ENCODE data around the gene LRRC10B. TPM values are rescaled to one million over a fixed set of nuclear protein-coding genes. Genes with fewer than 3 reads are reported as not detected.

Gene LRRC10B
- total and polyA plus RNA-seq, 12 donors = 0.33 to 2.6 (median 0.70) TPM; not detected in 1

DNA sequence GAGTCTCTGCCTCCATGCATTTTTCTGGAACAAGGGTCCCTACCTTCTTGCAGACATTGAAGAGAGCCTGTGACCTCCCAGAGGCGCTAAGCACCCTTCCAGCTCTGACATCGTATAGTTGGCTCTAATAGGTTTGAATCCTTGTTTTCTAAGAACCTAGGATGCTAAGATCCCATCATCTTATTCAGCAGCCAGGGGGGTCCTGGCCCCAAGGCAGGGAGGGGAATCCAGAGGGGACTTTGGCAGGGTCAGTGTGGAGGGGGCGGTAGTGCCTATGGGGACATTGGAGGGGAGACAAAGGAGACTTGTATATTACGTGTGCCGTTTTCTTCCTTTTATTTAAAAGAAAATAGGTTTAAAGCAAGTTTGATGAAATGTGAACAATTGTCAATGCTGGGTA is 3.4 kb upstream of the LRRC10B start:
- intact Hi-C loops (cut with DNase I) = no loop called here
- TF ChIP-seq, protein P1, sequence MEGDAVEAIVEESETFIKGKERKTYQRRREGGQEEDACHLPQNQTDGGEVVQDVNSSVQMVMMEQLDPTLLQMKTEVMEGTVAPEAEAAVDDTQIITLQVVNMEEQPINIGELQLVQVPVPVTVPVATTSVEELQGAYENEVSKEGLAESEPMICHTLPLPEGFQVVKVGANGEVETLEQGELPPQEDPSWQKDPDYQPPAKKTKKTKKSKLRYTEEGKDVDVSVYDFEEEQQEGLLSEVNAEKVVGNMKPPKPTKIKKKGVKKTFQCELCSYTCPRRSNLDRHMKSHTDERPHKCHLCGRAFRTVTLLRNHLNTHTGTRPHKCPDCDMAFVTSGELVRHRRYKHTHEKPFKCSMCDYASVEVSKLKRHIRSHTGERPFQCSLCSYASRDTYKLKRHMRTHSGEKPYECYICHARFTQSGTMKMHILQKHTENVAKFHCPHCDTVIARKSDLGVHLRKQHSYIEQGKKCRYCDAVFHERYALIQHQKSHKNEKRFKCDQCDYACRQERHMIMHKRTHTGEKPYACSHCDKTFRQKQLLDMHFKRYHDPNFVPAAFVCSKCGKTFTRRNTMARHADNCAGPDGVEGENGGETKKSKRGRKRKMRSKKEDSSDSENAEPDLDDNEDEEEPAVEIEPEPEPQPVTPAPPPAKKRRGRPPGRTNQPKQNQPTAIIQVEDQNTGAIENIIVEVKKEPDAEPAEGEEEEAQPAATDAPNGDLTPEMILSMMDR (IDR thresholded peaks at IDR 0.05) = no peak
- Histone ChIP-seq H3K4me3 (no peak overlapping the region), H3K27me3 (peaks cover 10 to 50% (median 38%) of the 10 kb centered on the region in 7 donors), H3K36me3 (no peaks in the 10 kb centered on the region), H3K27ac (no peak overlapping the region), H3K4me1 (peaks cover 0 to 20% (median 17%) of the 10 kb centered on the region in 9 donors), H3K9me3 (no peaks in the 10 kb centered on the region)
- DNase-seq (no peak), ATAC-seq (no peak)
- 84 to 89% methylated on average over 5 of the region's 5 CpGs for WGBS, 2 donors

DNA sequence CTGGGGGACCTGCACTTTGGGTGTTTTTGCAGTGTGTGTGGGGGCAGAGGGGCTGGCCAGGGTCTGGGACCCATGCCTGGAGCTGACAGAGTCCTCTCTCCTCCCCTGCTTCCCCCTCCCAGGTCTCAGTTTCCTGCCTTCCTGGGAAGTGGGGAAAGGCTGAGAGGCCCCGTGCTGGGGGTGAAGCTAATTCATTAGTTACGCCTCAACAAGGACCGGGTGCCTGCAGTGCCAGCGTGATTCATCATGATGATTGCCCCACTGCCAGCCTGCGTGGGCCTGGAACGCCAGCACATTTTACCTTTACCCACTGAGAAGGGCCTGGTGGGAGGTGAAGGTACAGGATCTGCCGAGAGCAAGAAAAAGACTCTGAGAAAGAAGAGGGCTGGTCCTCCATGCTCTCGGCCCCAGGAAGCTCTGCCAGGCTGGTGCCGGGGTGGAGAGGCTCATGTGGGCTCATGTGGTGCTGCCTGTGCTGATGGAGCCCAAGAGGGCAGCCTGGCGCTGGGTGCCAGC is 2.9 kb upstream of the LRRC10B start:
- TF ChIP-seq, protein P1 (IDR thresholded peaks at IDR 0.05) = no peak
- intact Hi-C loops (cut with DNase I) = no loop called here
- DNase-seq = no peak
- 67 to 74% methylated on average over 10 of the region's 10 CpGs for WGBS, 2 donors
- Histone ChIP-seq H3K4me3 (no peak overlapping the region), H3K27ac (no peak overlapping the region), H3K9me3 (no peaks in the 10 kb centered on the region), H3K4me1 (peaks cover 0 to 24% (median 17%) of the 10 kb centered on the region in 9 donors), H3K36me3 (no peaks in the 10 kb centered on the region), H3K27me3 (peaks cover 13 to 56% (median 44%) of the 10 kb centered on the region in 7 donors)
- ATAC-seq = no peak

DNA sequence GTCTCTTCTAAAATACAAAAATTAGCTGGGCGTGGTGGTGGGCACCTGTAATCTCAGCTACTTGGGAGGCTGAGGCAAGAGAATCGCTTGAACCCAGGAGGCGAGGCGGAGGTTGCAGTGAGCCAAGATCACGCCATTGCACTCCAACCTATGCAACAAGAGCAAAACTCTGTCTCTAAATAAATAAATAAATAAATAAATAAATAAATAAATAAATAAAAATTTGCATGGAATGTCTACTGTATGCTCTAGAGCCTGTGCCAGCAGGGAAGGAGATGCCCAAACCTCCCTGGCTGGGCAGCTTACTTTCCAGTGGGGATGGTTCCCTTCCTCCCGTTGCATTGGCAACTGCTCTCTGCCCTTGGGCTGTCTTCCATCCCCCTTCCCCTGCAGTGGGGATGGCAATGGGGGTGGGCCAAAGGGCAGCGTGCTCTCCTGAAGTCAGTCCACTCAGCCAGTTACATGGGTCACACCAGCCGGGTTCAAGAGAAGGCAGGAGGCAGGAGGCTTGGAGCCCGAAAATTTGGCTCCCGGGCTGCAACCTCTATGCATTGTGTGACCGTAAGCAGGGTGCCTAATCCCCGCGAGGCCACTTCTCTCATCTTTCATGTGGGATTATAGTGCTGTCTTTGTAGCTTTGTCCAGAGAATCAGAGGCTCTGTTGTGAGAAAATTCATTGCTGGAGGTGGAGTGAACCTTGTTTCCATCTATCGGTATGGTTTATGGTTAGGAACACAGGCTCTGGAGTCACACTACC is 1.4 kb upstream of the LRRC10B start:
- H3K36me3 ChIP-seq = no peaks in the 10 kb centered on the region
- no peak overlapping the region for H3K4me3 ChIP-seq
- 70% methylated on average over 14 of the region's 14 CpGs for WGBS, 2 donors
- ATAC-seq (no peak), DNase-seq (no peak)
- peaks cover 0 to 24% (median 17%) of the 10 kb centered on the region in 9 donors for H3K4me1 ChIP-seq
- intact Hi-C loops (cut with DNase I) = no loop called here
- TF ChIP-seq, protein P1 (IDR thresholded peaks at IDR 0.05) = no peak
- peaks cover 13 to 70% (median 58%) of the 10 kb centered on the region in 7 donors for H3K27me3 ChIP-seq
- H3K9me3 ChIP-seq = no peaks in the 10 kb centered on the region
- H3K27ac ChIP-seq = no peak overlapping the region

DNA sequence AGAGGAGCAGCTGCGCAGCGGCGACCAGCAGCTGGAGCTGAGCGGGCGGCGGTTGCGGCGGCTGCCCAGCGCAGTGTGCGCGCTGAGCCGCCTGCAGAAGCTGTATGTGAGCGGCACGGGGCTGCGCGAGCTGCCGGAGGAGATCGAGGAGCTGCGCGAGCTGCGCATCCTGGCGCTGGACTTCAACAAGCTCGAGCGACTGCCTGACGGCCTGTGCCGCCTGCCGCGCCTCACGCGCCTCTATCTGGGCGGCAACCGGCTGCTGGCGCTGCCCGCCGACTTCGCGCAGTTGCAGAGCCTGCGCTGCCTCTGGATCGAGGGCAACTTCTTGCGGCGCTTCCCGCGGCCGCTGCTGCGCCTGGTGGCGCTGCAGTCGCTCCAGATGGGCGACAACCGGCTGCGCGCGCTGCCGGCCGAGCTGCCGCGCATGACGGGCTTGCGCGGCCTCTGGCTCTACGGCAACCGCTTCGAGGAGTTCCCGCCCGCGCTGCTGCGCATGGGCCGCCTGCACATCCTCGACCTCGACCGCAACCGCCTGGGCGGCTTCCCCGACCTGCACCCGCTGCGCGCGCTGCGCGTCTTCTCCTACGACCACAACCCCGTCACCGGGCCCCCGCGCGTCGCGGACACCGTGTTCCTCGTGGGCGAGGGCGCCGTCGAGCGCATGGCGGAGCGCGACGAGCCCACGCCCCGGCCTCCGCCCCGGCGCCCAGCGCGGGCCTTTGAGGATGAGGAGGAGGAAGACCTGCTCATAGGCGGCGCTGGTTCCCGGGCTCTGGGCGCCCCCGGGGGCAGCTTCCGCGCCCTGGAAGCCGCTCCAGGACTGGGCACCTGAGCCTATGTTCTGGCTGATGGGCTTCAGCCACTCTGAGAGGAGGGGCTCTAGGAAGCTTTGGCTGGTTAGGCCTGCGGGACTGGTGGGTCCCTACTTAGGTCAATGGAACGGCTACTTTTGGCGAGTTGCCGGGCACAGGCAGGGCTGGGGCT is 787 bp downstream of the LRRC10B start:
- intact Hi-C loops (cut with DNase I) = loop anchor here in 5 of 10 donors (5.0 to 10.0 kb wide), 4 partner anchors 32 to 125 kb away; no protein-coding TSS in a partner anchor
- peaks cover 0 to 24% (median 17%) of the 10 kb centered on the region in 9 donors for H3K4me1 ChIP-seq
- WGBS, 2 donors = 6% methylated on average over 117 of the region's 117 CpGs
- TF ChIP-seq, protein P1 (IDR thresholded peaks at IDR 0.05) = peak; percentile 34 to 77 (median 58)
- H3K9me3 ChIP-seq = no peaks in the 10 kb centered on the region
- peak overlapping the region; percentile 10 to 78 (median 56) for H3K27ac ChIP-seq
- ATAC-seq (peak; percentile 71 to 87 (median 80)), DNase-seq (peak; percentile 38 to 76)
- no peaks in the 10 kb centered on the region for H3K36me3 ChIP-seq
- peaks cover 13 to 78% (median 62%) of the 10 kb centered on the region in 7 donors for H3K27me3 ChIP-seq
- peak overlapping the region in 9 of 10 donors; percentile 10 to 49 (median 40) for H3K4me3 ChIP-seq

Data from heart right ventricle (tissue), 16 donors.